Right lobe of liver (tissue), 6 donors: ENCODE data around the gene FZD8. TPM values are rescaled to one million over a fixed set of nuclear protein-coding genes. Genes with fewer than 3 reads are reported as not detected.

Experiments used
- ATAC-seq, 4 donors: fragments of 200-7000 bp; cut with Tn5 transposase; one replicate each; pipeline ENCODE4 v1.9.1; 2020; ENCODE audit warnings: mild to moderate bottlenecking in 4 of 4, moderate library complexity in 4 of 4
- DNase-seq, 3 donors: peaks; one replicate each; pipeline ENCODE4 v3.0.0-alpha.2; 2020
- H3K27ac ChIP-seq, 3 donors: fragments of 200-600 bp; one replicate each; pipeline ENCODE4 v1.8.0; 2022
- H3K27me3 ChIP-seq, 2 donors: fragments of 200-600 bp; one replicate each; pipeline ENCODE4 v1.8.0; 2022
- H3K36me3 ChIP-seq, 4 donors: fragments of 200-600 bp; sonication (generic) in 1 of 4; one replicate each; pipeline versions ENCODE4 v1.5.1 to v1.8.0; 2017 to 2022; ENCODE audit warnings: control low read depth in 1 of 4
- H3K4me1 ChIP-seq, 4 donors: fragments of 200-600 bp; sonication (generic) in 1 of 4; one replicate each; pipeline versions ENCODE4 v1.5.1 to v1.8.0; 2017 to 2022; ENCODE audit warnings: control low read depth in 1 of 4
- H3K4me3 ChIP-seq, 3 donors: fragments of 200-600 bp; one replicate each; pipeline ENCODE4 v1.8.0; 2022
- H3K9me3 ChIP-seq, 4 donors: fragments of 200-600 bp; sonication (generic) in 1 of 4; one replicate each; pipeline versions ENCODE4 v1.5.1 to v1.8.0; 2017 to 2022; ENCODE audit warnings: control low read depth in 1 of 4
- POLR2A ChIP-seq: fragments of 450-650 bp; IDR thresholded peaks from one replicate; pipeline ENCODE4 v1.6.1; 2017; ENCODE audit warnings: antibody characterized with exemption, mild to moderate bottlenecking
- WGBS: methylation state at CpG from one replicate; pipeline ENCODE4 v1.1.6; 2018; ENCODE audit warnings: low coverage, low lambda C conversion rate; ENCODE audit not compliant: insufficient coverage; ENCODE audit errors: missing lambda C conversion rate; 5-methylcytosine and 5-hydroxymethylcytosine counted together
- intact Hi-C, 2 donors: fragments of 100-400 bp; cut with DNase I; formaldehyde crosslinking; loops; one replicate each; pipeline versions ENCODE4 v1.11.2 to v1.14.1; 2022
- total RNA-seq, 6 experiments: library from RNA; depleted of rRNA in 2 of 6; stranded (reverse); fragments of >200 nt in 2 of 6; fragmentation: NEBNext Ultra II Directional in 3 of 6; extraction: Animal tissue kit (Norgen Biotek cat#: 25700) in 3 of 6; gene quantifications; one replicate each; pipeline versions ENCODE4 v1.1.0 to v1.2.4, GENCODE V29; 2016 to 2023
- TF ChIP-seq, protein P1 (sequence below), 4 donors: fragments of 200-600 bp in 3 of 4; fragments of 450-650 bp in 1 of 4; IDR thresholded peaks; one replicate each; pipeline versions ENCODE4 v1.5.1 to v1.8.0; 2016 to 2022; ENCODE audit warnings: antibody characterized with exemption in 4 of 4, mild to moderate bottlenecking in 2 of 4
- donor health status: DM: no; HTN: yes; CAD: no.
- donor health status: DM: no; HTN: no; CAD: no.
- donor health status: DM: no; HTN: no; CAD: no.
- donor health status: DM: no; HTN: yes; CAD: no.
- donor health status: DM: no; HTN: yes; CAD: no.

FZD8 gene
- total RNA-seq, 6 experiments from 2014 or later = 2.3 to 4.6 (median 3.8) TPM

DNA sequence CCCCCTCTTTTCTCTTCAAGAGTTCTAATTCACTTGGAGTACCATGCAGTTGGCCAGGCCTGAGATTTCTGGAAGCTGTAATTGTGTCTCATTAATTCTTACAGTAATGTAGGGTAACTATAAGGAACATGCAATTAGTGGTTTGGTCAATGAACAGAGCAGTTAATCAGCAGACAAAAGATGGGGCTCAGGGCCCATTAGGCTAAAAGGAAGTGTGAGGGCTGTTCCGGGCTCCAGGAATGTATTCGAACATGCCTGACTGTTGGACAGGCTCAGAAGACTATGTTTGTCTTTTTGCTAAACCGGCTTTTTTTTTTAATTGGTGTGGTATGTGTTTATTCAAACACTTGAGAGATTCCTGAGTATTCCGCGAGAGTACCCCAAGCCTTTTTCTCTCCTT lies 42.5 kb upstream of the FZD8 start:
- intact Hi-C loops = no loop called here
- H3K4me3 ChIP-seq = no peak overlapping the region
- H3K36me3 ChIP-seq = no peaks in the 10 kb centered on the region
- TF ChIP-seq POLR2A = no peak
- TF ChIP-seq, protein P1, sequence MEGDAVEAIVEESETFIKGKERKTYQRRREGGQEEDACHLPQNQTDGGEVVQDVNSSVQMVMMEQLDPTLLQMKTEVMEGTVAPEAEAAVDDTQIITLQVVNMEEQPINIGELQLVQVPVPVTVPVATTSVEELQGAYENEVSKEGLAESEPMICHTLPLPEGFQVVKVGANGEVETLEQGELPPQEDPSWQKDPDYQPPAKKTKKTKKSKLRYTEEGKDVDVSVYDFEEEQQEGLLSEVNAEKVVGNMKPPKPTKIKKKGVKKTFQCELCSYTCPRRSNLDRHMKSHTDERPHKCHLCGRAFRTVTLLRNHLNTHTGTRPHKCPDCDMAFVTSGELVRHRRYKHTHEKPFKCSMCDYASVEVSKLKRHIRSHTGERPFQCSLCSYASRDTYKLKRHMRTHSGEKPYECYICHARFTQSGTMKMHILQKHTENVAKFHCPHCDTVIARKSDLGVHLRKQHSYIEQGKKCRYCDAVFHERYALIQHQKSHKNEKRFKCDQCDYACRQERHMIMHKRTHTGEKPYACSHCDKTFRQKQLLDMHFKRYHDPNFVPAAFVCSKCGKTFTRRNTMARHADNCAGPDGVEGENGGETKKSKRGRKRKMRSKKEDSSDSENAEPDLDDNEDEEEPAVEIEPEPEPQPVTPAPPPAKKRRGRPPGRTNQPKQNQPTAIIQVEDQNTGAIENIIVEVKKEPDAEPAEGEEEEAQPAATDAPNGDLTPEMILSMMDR (IDR thresholded peaks at IDR 0.05) = no peak
- no peak overlapping the region for H3K27ac ChIP-seq
- H3K4me1 ChIP-seq = peaks cover 0 to 4% (median 0%) of the 10 kb centered on the region in 4 donors
- 65% methylated on average over 4 of the region's 5 CpGs for WGBS
- H3K9me3 ChIP-seq = no peaks in the 10 kb centered on the region
- DNase-seq = no peak
- no peaks in the 10 kb centered on the region for H3K27me3 ChIP-seq
- ATAC-seq = no peak

DNA sequence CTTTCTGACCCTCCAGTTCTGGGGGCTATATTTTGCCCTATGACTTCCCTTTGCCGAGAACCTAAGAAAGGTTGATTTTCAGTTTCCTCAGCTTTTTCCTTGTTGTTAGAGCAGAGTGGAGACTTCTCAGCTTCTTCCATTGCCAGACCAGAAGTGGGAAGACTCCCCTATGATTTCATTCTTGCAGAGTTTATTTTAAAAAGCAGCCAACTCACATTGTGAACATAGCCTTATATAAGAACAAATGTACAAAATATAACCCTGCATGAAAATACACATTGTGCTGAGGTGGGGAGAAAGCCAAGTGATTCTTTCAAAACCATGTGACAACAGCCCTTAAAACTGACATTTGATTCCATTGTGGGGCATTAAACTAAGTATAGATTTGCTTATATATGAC lies 33.8 kb upstream of the FZD8 start:
- WGBS = 57% methylated on average over 1 of the region's 1 CpG
- H3K27ac ChIP-seq = no peak overlapping the region
- H3K9me3 ChIP-seq = no peaks in the 10 kb centered on the region
- no peak overlapping the region for H3K4me3 ChIP-seq
- no peaks in the 10 kb centered on the region for H3K36me3 ChIP-seq
- no peaks in the 10 kb centered on the region for H3K4me1 ChIP-seq
- intact Hi-C loops = no loop called here
- no peak for ATAC-seq
- no peak for DNase-seq
- H3K27me3 ChIP-seq = no peaks in the 10 kb centered on the region
- TF ChIP-seq, protein P1 (IDR thresholded peaks at IDR 0.05) = no peak
- TF ChIP-seq POLR2A = no peak

DNA sequence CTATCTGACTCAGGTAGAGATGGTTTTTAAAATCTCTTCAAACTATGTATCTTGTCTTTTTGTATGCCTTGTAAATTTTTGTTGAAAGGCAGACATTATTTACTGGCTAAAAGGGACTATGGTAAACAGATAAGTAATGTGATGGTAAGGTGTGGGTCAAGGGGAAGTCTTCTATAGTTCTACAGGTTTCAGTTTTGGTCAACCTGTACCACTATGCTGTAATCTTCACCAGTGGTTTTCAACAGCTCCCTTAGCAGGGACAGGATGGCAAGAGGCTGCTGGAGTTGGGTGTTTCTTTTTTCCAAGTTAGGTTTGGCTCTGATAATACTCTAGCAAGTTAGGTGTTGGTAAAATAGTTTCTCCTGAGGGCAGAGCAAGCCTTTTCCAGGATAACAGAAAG lies 32.7 kb upstream of the FZD8 start:
- H3K27ac ChIP-seq = no peak overlapping the region

DNA sequence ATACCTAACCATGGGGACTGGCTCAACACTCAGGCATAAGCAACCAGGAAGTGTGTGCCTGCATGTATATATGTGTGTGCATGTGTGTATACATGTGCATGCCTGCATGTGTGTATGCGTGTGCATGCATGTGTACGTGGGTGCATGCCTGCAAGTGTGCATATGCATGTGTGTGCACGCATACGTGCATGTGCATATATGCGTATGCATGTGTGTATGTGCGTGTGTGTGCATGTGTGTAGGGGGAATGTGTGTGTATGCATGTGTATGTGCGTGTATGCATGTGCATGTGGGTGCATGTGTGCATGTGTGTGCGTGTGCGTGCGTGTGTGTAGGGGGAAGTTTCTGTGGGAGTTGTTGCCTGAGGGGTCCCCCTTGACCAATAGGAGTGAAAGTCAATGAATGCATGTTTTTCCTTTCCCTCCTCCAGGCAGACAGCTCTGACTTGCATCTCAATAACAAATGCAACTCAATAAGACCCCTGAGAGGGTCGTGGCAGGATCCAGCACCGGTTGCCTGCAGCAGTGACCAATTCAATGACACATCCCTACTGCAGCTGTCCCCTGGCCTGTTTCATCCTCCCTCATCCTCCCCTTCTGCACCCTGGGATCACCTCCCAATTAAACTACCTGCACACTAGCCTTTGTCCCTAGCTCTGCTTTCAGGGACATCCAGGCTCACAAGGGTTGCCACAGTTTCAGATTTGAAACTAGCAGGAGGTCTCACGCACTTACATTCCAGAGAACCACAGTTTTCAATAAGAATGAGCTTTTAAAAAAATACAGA lies 27.0 kb upstream of the FZD8 start:
- Histone ChIP-seq H3K36me3 (no peaks in the 10 kb centered on the region), H3K4me3 (no peak overlapping the region), H3K4me1 (no peaks in the 10 kb centered on the region), H3K27me3 (no peaks in the 10 kb centered on the region), H3K9me3 (no peaks in the 10 kb centered on the region), H3K27ac (no peak overlapping the region)
- no peak for TF ChIP-seq POLR2A
- TF ChIP-seq, protein P1 (IDR thresholded peaks at IDR 0.05) = no peak
- no peak for DNase-seq
- intact Hi-C loops = no loop called here
- no peak for ATAC-seq
- 76% methylated on average over 4 of the region's 13 CpGs for WGBS

More for the DNA sequence above, 32.7 kb upstream of the FZD8 start:
- DNase-seq (no peak), ATAC-seq (no peak)
- Histone ChIP-seq H3K36me3 (no peaks in the 10 kb centered on the region), H3K9me3 (no peaks in the 10 kb centered on the region), H3K4me1 (no peaks in the 10 kb centered on the region), H3K27me3 (no peaks in the 10 kb centered on the region), H3K4me3 (no peak overlapping the region)
- intact Hi-C loops = no loop called here
- TF ChIP-seq POLR2A = no peak
- TF ChIP-seq, protein P1 (IDR thresholded peaks at IDR 0.05) = no peak
